Right lobe of liver (tissue), 6 donors: ENCODE results near the gene CABCOCO1. TPM values are rescaled to one million over a fixed set of nuclear protein-coding genes. Genes with fewer than 3 reads are reported as not detected.
"Not testable (repeated sequence)": the region's sequence is repeated elsewhere in the genome, so short reads cannot be mapped to it uniquely, and the experiment has no call there.

Experiments
- ATAC-seq, 4 donors: fragments of 200-7000 bp; cut with Tn5 transposase; one replicate each; pipeline ENCODE4 v1.9.1; 2020; ENCODE audit warnings: mild to moderate bottlenecking in 4 of 4, moderate library complexity in 4 of 4
- DNase-seq, 3 donors: peaks; one replicate each; pipeline ENCODE4 v3.0.0-alpha.2; 2020
- H3K27ac ChIP-seq, 3 donors: fragments of 200-600 bp; one replicate each; pipeline ENCODE4 v1.8.0; 2022
- H3K27me3 ChIP-seq, 2 donors: fragments of 200-600 bp; one replicate each; pipeline ENCODE4 v1.8.0; 2022
- H3K36me3 ChIP-seq, 4 donors: fragments of 200-600 bp; sonication (generic) in 1 of 4; one replicate each; pipeline versions ENCODE4 v1.5.1 to v1.8.0; 2017 to 2022; ENCODE audit warnings: control low read depth in 1 of 4
- H3K4me1 ChIP-seq, 4 donors: fragments of 200-600 bp; sonication (generic) in 1 of 4; one replicate each; pipeline versions ENCODE4 v1.5.1 to v1.8.0; 2017 to 2022; ENCODE audit warnings: control low read depth in 1 of 4
- H3K4me3 ChIP-seq, 3 donors: fragments of 200-600 bp; one replicate each; pipeline ENCODE4 v1.8.0; 2022
- H3K9me3 ChIP-seq, 4 donors: fragments of 200-600 bp; sonication (generic) in 1 of 4; one replicate each; pipeline versions ENCODE4 v1.5.1 to v1.8.0; 2017 to 2022; ENCODE audit warnings: control low read depth in 1 of 4
- CTCF ChIP-seq, 4 donors: fragments of 200-600 bp in 3 of 4; fragments of 450-650 bp in 1 of 4; IDR thresholded peaks; one replicate each; pipeline versions ENCODE4 v1.5.1 to v1.8.0; 2016 to 2022; ENCODE audit warnings: antibody characterized with exemption in 4 of 4, mild to moderate bottlenecking in 2 of 4
- POLR2A ChIP-seq: fragments of 450-650 bp; IDR thresholded peaks from one replicate; pipeline ENCODE4 v1.6.1; 2017; ENCODE audit warnings: antibody characterized with exemption, mild to moderate bottlenecking
- WGBS: methylation state at CpG from one replicate; pipeline ENCODE4 v1.1.6; 2018; ENCODE audit warnings: low coverage, low lambda C conversion rate; ENCODE audit not compliant: insufficient coverage; ENCODE audit errors: missing lambda C conversion rate; 5-methylcytosine and 5-hydroxymethylcytosine counted together
- intact Hi-C, 2 donors: fragments of 100-400 bp; cut with DNase I; formaldehyde crosslinking; loops; one replicate each; pipeline versions ENCODE4 v1.11.2 to v1.14.1; 2022
- total RNA-seq, 6 experiments: library from RNA; depleted of rRNA in 2 of 6; stranded (reverse); fragments of >200 nt in 2 of 6; fragmentation: NEBNext Ultra II Directional in 3 of 6; extraction: Animal tissue kit (Norgen Biotek cat#: 25700) in 3 of 6; gene quantifications; one replicate each; pipeline versions ENCODE4 v1.1.0 to v1.2.4, GENCODE V29; 2016 to 2023
- donor health status: DM: no; HTN: yes; CAD: no.
- donor health status: DM: no; HTN: no; CAD: no.
- donor health status: DM: no; HTN: no; CAD: no.
- donor health status: DM: no; HTN: yes; CAD: no.
- donor health status: DM: no; HTN: yes; CAD: no.

The CABCOCO1 gene
- total RNA-seq, 6 experiments from 2014 or later, result not detected

GRCh38 chr10:61708846-61709245, 46.1 kb downstream of the CABCOCO1 start:
- Histone ChIP-seq H3K9me3 (no peaks in the 10 kb centered on the region), H3K36me3 (no peaks in the 10 kb centered on the region), H3K27ac (no peak overlapping the region), H3K4me3 (no peak overlapping the region), H3K27me3 (no peaks in the 10 kb centered on the region), H3K4me1 (no peaks in the 10 kb centered on the region)
- 41% methylated on average over 2 of the region's 2 CpGs for WGBS
- ATAC-seq (no peak), DNase-seq (no peak)
- intact Hi-C loops, result no loop called here
- TF ChIP-seq POLR2A, result no peak
- no peak for TF ChIP-seq CTCF (IDR thresholded peaks at IDR 0.05)

- ATAC-seq, H3K27ac ChIP-seq, H3K4me1 ChIP-seq, H3K27me3 ChIP-seq, H3K36me3 ChIP-seq, intact Hi-C loops, H3K4me3 ChIP-seq, H3K9me3 ChIP-seq, DNase-seq: not testable (repeated sequence)
- WGBS, result 55% methylated on average over 2 of the region's 2 CpGs
These were observed 49.4 kb downstream of the CABCOCO1 start for GRCh38 chr10:61712105-61712504.

GRCh38 chr10:61719475-61719874, 56.7 kb downstream of the CABCOCO1 start:
- ATAC-seq, H3K4me3 ChIP-seq, intact Hi-C loops, H3K36me3 ChIP-seq, H3K4me1 ChIP-seq, DNase-seq, H3K9me3 ChIP-seq, H3K27ac ChIP-seq, H3K27me3 ChIP-seq: not testable (repeated sequence)
- WGBS, result 74% methylated on average over 6 of the region's 6 CpGs

- no peak overlapping the region for H3K4me3 ChIP-seq
- no peak for ATAC-seq
- intact Hi-C loops, result no loop called here
- H3K4me1 ChIP-seq, result no peaks in the 10 kb centered on the region
- H3K27ac ChIP-seq, result no peak overlapping the region
- H3K27me3 ChIP-seq, result no peaks in the 10 kb centered on the region
- TF ChIP-seq POLR2A (no peak), CTCF (IDR thresholded peaks at IDR 0.05) (no peak)
- no peaks in the 10 kb centered on the region for H3K9me3 ChIP-seq
- H3K36me3 ChIP-seq, result no peaks in the 10 kb centered on the region
- 62% methylated on average over 3 of the region's 3 CpGs for WGBS
- no peak for DNase-seq
These were observed 57.2 kb downstream of the CABCOCO1 start for GRCh38 chr10:61719906-61720305.

GRCh38 chr10:61721431-61721830, 58.7 kb downstream of the CABCOCO1 start:
- H3K27me3 ChIP-seq, result no peaks in the 10 kb centered on the region
- no peak for DNase-seq
- intact Hi-C loops, result no loop called here
- no peaks in the 10 kb centered on the region for H3K36me3 ChIP-seq
- TF ChIP-seq CTCF (IDR thresholded peaks at IDR 0.05) (no peak), POLR2A (no peak)
- H3K4me1 ChIP-seq, result no peaks in the 10 kb centered on the region
- no peak overlapping the region for H3K27ac ChIP-seq
- no peaks in the 10 kb centered on the region for H3K9me3 ChIP-seq
- WGBS, result 65% methylated on average over 4 of the region's 4 CpGs
- H3K4me3 ChIP-seq, result no peak overlapping the region
- no peak for ATAC-seq

GRCh38 chr10:61725221-61725620, 62.5 kb downstream of the CABCOCO1 start:
- H3K9me3 ChIP-seq, H3K36me3 ChIP-seq, DNase-seq, intact Hi-C loops, H3K27ac ChIP-seq, H3K27me3 ChIP-seq, H3K4me3 ChIP-seq, H3K4me1 ChIP-seq, ATAC-seq: not testable (repeated sequence)
- WGBS, result 92% methylated on average over 2 of the region's 2 CpGs
